NB4 (cell line): Measurements from ENCODE around the gene SDCBP2.

Source experiments
- MYC ChIP-seq: IDR thresholded peaks from 2 replicates; pipeline ENCODE4 v1.6.1; 2011; ENCODE audit warnings: low read depth, low read length
- POLR2A ChIP-seq: IDR thresholded peaks from 2 replicates; pipeline ENCODE4 v1.6.1; 2011; ENCODE audit warnings: mild to moderate bottlenecking; ENCODE audit not compliant: insufficient read length; ENCODE audit errors: extremely low read depth
- TF ChIP-seq, protein P1 (sequence below): IDR thresholded peaks from one replicate; pipeline ENCODE4 v1.5.1; 2012; ENCODE audit warnings: low read depth, low read length
- TF ChIP-seq, protein P2 (sequence below): IDR thresholded peaks from 2 replicates; pipeline ENCODE4 v1.6.1; 2011; ENCODE audit warnings: low read depth, low read length

DNA sequence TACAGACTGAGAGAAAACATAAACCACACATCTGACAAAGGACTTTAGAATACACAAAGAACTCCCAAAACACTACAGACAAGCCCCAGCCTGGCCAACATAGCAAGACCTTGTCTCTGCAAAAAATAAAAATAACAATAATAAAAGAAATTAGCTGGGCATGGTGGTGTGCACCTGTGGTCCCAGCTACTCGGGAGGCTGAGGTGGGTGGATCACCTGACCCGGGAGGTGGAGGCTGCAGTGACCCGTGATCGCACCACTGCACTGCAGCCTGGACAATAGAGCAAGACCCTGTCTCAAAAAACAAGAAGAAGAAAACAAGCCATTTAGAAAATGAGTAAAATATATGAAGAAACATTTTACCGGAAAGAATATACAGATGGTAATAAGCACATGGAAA lies 13.1 kb downstream of the SDCBP2 start:
- TF ChIP-seq, protein P1, sequence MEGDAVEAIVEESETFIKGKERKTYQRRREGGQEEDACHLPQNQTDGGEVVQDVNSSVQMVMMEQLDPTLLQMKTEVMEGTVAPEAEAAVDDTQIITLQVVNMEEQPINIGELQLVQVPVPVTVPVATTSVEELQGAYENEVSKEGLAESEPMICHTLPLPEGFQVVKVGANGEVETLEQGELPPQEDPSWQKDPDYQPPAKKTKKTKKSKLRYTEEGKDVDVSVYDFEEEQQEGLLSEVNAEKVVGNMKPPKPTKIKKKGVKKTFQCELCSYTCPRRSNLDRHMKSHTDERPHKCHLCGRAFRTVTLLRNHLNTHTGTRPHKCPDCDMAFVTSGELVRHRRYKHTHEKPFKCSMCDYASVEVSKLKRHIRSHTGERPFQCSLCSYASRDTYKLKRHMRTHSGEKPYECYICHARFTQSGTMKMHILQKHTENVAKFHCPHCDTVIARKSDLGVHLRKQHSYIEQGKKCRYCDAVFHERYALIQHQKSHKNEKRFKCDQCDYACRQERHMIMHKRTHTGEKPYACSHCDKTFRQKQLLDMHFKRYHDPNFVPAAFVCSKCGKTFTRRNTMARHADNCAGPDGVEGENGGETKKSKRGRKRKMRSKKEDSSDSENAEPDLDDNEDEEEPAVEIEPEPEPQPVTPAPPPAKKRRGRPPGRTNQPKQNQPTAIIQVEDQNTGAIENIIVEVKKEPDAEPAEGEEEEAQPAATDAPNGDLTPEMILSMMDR, result no peak
- TF ChIP-seq POLR2A (no peak), MYC (no peak)
- TF ChIP-seq, protein P2, sequence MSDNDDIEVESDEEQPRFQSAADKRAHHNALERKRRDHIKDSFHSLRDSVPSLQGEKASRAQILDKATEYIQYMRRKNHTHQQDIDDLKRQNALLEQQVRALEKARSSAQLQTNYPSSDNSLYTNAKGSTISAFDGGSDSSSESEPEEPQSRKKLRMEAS, result no peak
